DOHH2 (cell line): ENCODE results near the gene MYBPC3.

ENCODE experiments used
- H3F3A ChIP-seq: fragments of 200-600 bp; sonication (generic), shearing (Covaris generic); 2 replicates; pipeline ENCODE4 v1.6.0; 2016; ENCODE audit warnings: antibody characterized with exemption, mild to moderate bottlenecking; ENCODE audit not compliant: control insufficient read depth, insufficient read depth
- H3K27ac ChIP-seq: fragments of 200-600 bp; sonication (generic); 2 replicates; pipeline ENCODE4 v1.5.1; 2014; ENCODE audit warnings: low read depth, mild to moderate bottlenecking, low read length, moderate library complexity
- H3K27me3 ChIP-seq: fragments of 200-600 bp; sonication (generic); 2 replicates; pipeline ENCODE4 v1.6.1; 2014; ENCODE audit warnings: mild to moderate bottlenecking, low read length, mixed read lengths; ENCODE audit not compliant: control insufficient read depth
- H3K36me3 ChIP-seq: fragments of 200-600 bp; sonication (generic); 2 replicates; pipeline ENCODE4 v1.6.1; 2014; ENCODE audit warnings: mild to moderate bottlenecking, low read length, moderate library complexity, mixed read lengths; ENCODE audit not compliant: control insufficient read depth
- H3K4me1 ChIP-seq: fragments of 200-600 bp; sonication (generic); 2 replicates; pipeline ENCODE4 v1.6.1; 2014; ENCODE audit warnings: mild to moderate bottlenecking, low read length, mixed read lengths; ENCODE audit not compliant: control insufficient read depth
- H3K4me2 ChIP-seq: fragments of 200-600 bp; sonication (generic); 2 replicates; pipeline ENCODE4 v1.6.0; 2014; ENCODE audit warnings: mild to moderate bottlenecking, low read length, moderate library complexity
- H3K4me3 ChIP-seq: fragments of 200-600 bp; sonication (generic); 2 replicates; pipeline ENCODE4 v1.5.1; 2014; ENCODE audit warnings: mild to moderate bottlenecking, low read length, mixed read lengths
- H3K79me2 ChIP-seq: fragments of 200-600 bp; sonication (generic); 2 replicates; pipeline ENCODE4 v1.6.1; 2014; ENCODE audit warnings: mild to moderate bottlenecking, low read length, mixed read lengths; ENCODE audit not compliant: control insufficient read depth
- H3K9me2 ChIP-seq: fragments of 200-600 bp; sonication (generic); replicated peaks from 2 replicates; pipeline ENCODE4 v1.6.1; 2014; ENCODE audit warnings: mild to moderate bottlenecking, low read length, mixed read lengths; ENCODE audit not compliant: control insufficient read depth
- H3K9me3 ChIP-seq: fragments of 200-600 bp; sonication (generic); 2 replicates; pipeline ENCODE4 v1.6.1; 2014; ENCODE audit warnings: antibody characterized with exemption, low read length, mixed read lengths; ENCODE audit not compliant: control insufficient read depth, insufficient read depth
- H4K20me1 ChIP-seq: fragments of 200-600 bp; sonication (generic); 2 replicates; pipeline ENCODE4 v1.6.0; 2014; ENCODE audit warnings: low read depth, mild to moderate bottlenecking, antibody characterized with exemption, low read length, moderate library complexity; ENCODE audit not compliant: control insufficient read depth, insufficient read depth
- CTCF ChIP-seq: fragments of 200-600 bp; sonication (generic); IDR thresholded peaks from one replicate; pipeline ENCODE4 v1.5.1; 2014; ENCODE audit warnings: antibody characterized with exemption, mild to moderate bottlenecking, low read depth, low read length; ENCODE audit not compliant: poor library complexity, severe bottlenecking
- EZH2phosphoT487 ChIP-seq: fragments of 200-600 bp; sonication (generic); IDR thresholded peaks from 2 replicates; pipeline ENCODE4 v1.6.1; 2017; ENCODE audit warnings: borderline replicate concordance, mild to moderate bottlenecking, antibody characterized with exemption, low read length, moderate library complexity, mixed read lengths

The MYBPC3 gene

GRCh38 chr11:47331454-47332302, 20.8 kb downstream of the MYBPC3 start:
- no peak overlapping the region for H3K4me2 ChIP-seq
- no peaks in the 10 kb centered on the region for H4K20me1 ChIP-seq
- no peaks in the 10 kb centered on the region for H3K4me1 ChIP-seq
- no peaks in the 10 kb centered on the region for H3K79me2 ChIP-seq
- no peaks in the 10 kb centered on the region for H3K9me3 ChIP-seq
- no peak overlapping the region for H3K27ac ChIP-seq
- H3K27me3 ChIP-seq: no peaks in the 10 kb centered on the region
- H3F3A ChIP-seq: no peaks in the 10 kb centered on the region
- H3K9me2 ChIP-seq: no peaks in the 10 kb centered on the region
- no peak overlapping the region for H3K4me3 ChIP-seq
- TF ChIP-seq CTCF (no peak), EZH2phosphoT487 (no peak)
- peaks cover 19% of the 10 kb centered on the region for H3K36me3 ChIP-seq

GRCh38 chr11:47329987-47330931, 22.2 kb downstream of the MYBPC3 start:
- H3K27me3 ChIP-seq: no peaks in the 10 kb centered on the region
- no peaks in the 10 kb centered on the region for H3K4me1 ChIP-seq
- H3K9me2 ChIP-seq: no peaks in the 10 kb centered on the region
- TF ChIP-seq EZH2phosphoT487 (no peak), CTCF (no peak)
- H3K9me3 ChIP-seq: no peaks in the 10 kb centered on the region
- no peaks in the 10 kb centered on the region for H3K79me2 ChIP-seq
- H3F3A ChIP-seq: no peaks in the 10 kb centered on the region
- no peak overlapping the region for H3K4me2 ChIP-seq
- no peak overlapping the region for H3K27ac ChIP-seq
- no peak overlapping the region for H3K4me3 ChIP-seq
- H4K20me1 ChIP-seq: no peaks in the 10 kb centered on the region
- peaks cover 22% of the 10 kb centered on the region for H3K36me3 ChIP-seq

GRCh38 chr11:47329431-47329986, 23.0 kb downstream of the MYBPC3 start:
- H3K4me2 ChIP-seq: no peak overlapping the region
- no peaks in the 10 kb centered on the region for H3F3A ChIP-seq
- H3K9me3 ChIP-seq: no peaks in the 10 kb centered on the region
- H4K20me1 ChIP-seq: no peaks in the 10 kb centered on the region
- no peaks in the 10 kb centered on the region for H3K27me3 ChIP-seq
- H3K4me3 ChIP-seq: no peak overlapping the region
- no peaks in the 10 kb centered on the region for H3K79me2 ChIP-seq
- no peaks in the 10 kb centered on the region for H3K4me1 ChIP-seq
- no peaks in the 10 kb centered on the region for H3K9me2 ChIP-seq
- TF ChIP-seq EZH2phosphoT487 (no peak), CTCF (no peak)
- H3K36me3 ChIP-seq: peaks cover 22% of the 10 kb centered on the region
- no peak overlapping the region for H3K27ac ChIP-seq
